ENCODE data around the gene HTR5A.
"Not testable (repeated sequence)": the region's sequence is repeated elsewhere in the genome, so short reads cannot be mapped to it uniquely, and the experiment has no call there.

Gene HTR5A

DNA sequence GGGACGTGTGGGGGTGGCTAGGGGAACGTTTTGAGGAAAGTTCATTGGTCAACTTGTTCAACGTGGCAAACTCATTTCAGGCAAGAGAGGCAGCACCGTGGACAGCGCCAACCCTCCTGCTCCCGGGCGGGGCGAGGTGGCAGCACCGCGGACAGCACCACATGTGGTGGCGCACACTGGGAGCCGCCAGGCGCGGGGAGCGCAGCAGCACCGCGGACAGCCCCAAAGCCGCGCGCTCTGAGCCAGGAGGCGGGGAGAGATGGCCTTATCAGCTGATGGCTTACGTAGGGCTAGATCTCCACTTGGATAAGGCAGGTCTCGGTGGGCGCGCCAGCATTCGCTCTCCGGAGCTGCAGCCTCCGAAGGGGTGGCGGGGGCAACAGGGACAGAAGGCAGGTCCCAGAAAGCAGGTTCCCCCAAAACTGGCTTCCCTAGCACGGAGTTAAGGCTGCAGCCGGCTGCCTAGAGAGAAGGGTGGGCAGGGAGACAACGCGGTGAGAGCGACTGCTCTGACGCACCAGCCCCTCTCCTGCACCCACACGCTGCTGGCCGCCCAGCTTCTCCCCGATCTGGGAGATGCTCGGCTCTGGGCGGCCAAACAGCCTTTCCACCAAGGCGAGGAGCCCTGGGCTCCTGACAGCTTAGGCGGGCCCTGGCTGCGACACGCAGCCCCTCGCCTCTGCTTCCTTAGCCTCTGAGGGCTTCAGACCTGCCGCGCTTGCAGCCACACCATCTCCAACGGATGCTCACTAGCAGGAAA, at the start of gene HTR5A:
TSS of gene HTR5A (plus strand) at position 333 of the 760 bp plus-strand sequence. CDS start 576 bp downstream, outside the sequence.
- Histone ChIP-seq H3K36me3 (ENCODE audit: insufficient read depth, low read length) (no peaks in the 10 kb centered on the region), H3K9ac (ENCODE audit: low read depth, low read length) (peak within 1 kb of the TSS; percentile 38; the same call in 1 of the 2 replicates), H3K9me3 (ENCODE audit: control insufficient read depth, insufficient read depth, low read length) (no peaks in the 10 kb centered on the region)

DNA sequence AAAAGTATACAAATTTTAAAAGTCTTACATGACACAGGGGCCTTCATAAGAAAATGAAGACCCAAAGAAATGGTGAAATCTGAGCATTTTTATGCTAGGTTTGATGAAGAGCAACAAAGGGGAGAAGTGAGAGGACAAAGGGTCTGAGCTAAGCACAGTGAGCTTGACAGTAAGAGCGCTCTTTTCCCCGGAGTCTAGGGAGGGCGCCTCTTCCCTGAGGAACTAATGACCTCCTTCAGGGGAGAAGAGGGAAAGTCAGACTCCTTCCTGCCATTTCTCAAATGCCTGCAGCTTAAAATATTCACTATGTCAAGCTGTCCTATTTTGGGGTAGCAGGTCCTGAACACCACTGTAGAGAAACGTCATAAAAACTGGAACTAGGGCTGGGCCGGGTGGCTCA, 49.1 kb upstream of the HTR5A start:
- Histone ChIP-seq H3K9me3 (ENCODE audit: control insufficient read depth, insufficient read depth, low read length) (no peaks in the 10 kb centered on the region), H3K4me1 (ENCODE audit: insufficient read depth, low read length) (no peaks in the 10 kb centered on the region), H3K36me3 (ENCODE audit: insufficient read depth, low read length) (no peaks in the 10 kb centered on the region), H3K9ac (ENCODE audit: low read depth, low read length) (no peak overlapping the region)

More for the DNA sequence above, at the start of gene HTR5A:
- H3K4me1 ChIP-seq (ENCODE audit: insufficient read depth, low read length): no peaks in the 10 kb centered on the region

GRCh38 chr7:155021699-155022145, 48.4 kb upstream of the HTR5A start:
- Histone ChIP-seq H3K9me3 (ENCODE audit: control insufficient read depth, insufficient read depth, low read length) (0 out of 2 replicates have a peak, but pooled peaks cover 3% of the 10 kb centered on the region), H3K9ac (ENCODE audit: low read depth, low read length) (no peak overlapping the region), H3K36me3 (ENCODE audit: insufficient read depth, low read length) (no peaks in the 10 kb centered on the region), H3K4me1 (ENCODE audit: insufficient read depth, low read length) (no peaks in the 10 kb centered on the region)

- Histone ChIP-seq H3K9me3 (ENCODE audit: control insufficient read depth, insufficient read depth, low read length) (0 out of 2 replicates have a peak, but pooled peaks cover 3% of the 10 kb centered on the region), H3K36me3 (ENCODE audit: insufficient read depth, low read length) (no peaks in the 10 kb centered on the region), H3K4me1 (ENCODE audit: insufficient read depth, low read length) (no peaks in the 10 kb centered on the region; the same call in 1 of the 2 replicates), H3K9ac (ENCODE audit: low read depth, low read length) (no peak overlapping the region)
These were observed 42.2 kb upstream of the HTR5A start for GRCh38 chr7:155027879-155028278.

- Histone ChIP-seq H3K36me3 (ENCODE audit: insufficient read depth, low read length) (no peaks in the 10 kb centered on the region), H3K4me1 (ENCODE audit: insufficient read depth, low read length) (no peaks in the 10 kb centered on the region; the same call in 1 of the 2 replicates), H3K9ac (ENCODE audit: low read depth, low read length) (no peak overlapping the region), H3K9me3 (ENCODE audit: control insufficient read depth, insufficient read depth, low read length) (no peaks in the 10 kb centered on the region)
These were observed 37.1 kb upstream of the HTR5A start for GRCh38 chr7:155032978-155033377.

DNA sequence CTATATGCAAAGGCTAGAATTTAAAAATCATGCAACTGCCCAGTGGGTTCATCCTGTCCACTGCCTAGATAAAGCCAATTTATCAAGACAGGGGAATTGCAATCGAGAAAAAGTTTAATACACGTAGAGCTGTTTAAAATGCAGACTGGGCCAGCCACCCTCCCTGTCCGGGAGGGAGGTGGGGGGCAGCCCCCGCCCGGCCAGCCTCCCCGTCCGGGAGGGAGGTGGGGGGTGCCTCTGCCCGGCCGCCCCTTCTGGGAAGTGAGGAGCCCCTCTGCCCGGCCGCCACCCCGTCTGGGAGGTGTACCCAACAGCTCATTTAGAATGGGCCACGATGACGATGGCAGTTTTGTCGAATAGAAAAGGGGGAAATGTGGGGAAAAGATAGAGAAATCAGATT, 35.6 kb upstream of the HTR5A start:
- H3K9ac ChIP-seq (ENCODE audit: low read depth, low read length); H3K9me3 ChIP-seq (ENCODE audit: control insufficient read depth, insufficient read depth, low read length); H3K36me3 ChIP-seq (ENCODE audit: insufficient read depth, low read length); H3K4me1 ChIP-seq (ENCODE audit: insufficient read depth, low read length): not testable (repeated sequence)

DNA sequence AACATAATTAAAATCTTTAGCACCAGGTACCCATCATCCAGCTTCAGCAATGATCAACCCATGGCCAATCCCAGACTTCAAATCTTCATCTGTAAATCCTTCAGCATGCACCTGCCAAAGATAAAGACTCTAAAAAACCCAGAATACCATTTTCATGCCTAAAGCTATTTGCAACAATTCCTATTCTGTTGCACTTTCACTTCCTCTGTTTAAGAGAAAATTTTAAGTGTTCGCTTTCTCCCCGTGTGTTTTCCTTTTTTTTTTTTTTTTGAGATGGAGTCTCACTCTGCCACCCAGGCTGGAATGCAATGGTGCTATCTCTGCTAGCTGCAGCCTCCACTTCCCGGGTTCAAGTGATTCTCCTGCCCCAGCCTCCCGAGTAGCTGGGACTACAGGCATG, 31.8 kb upstream of the HTR5A start:
- Histone ChIP-seq H3K9me3 (ENCODE audit: control insufficient read depth, insufficient read depth, low read length) (no peaks in the 10 kb centered on the region), H3K36me3 (ENCODE audit: insufficient read depth, low read length) (no peaks in the 10 kb centered on the region), H3K4me1 (ENCODE audit: insufficient read depth, low read length) (no peaks in the 10 kb centered on the region), H3K9ac (ENCODE audit: low read depth, low read length) (no peak overlapping the region)

DNA sequence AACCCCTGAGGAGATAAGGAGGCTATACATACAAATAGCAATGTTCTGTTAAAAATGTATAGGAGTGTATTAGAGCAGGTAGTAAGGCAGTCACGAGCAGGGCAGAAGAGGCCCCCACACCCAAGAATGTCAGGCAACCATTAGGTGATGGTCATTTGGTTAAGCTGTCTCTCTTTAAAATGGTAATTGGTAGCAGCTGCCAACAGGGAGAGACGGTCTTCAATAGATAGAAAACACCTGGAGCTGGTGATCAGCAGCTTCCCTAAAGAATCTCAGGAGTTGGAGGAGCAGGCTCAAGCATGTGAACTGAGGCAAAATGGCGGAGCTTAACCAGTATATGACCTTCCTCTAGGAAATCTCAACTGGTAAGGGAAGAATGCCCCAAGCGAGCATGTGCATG, 26.4 kb upstream of the HTR5A start:
- no peak overlapping the region for H3K9ac ChIP-seq (ENCODE audit: low read depth, low read length)
- H3K4me1 ChIP-seq (ENCODE audit: insufficient read depth, low read length): no peaks in the 10 kb centered on the region
- no peaks in the 10 kb centered on the region for H3K9me3 ChIP-seq (ENCODE audit: control insufficient read depth, insufficient read depth, low read length)
- H3K36me3 ChIP-seq (ENCODE audit: insufficient read depth, low read length): no peaks in the 10 kb centered on the region

DNA sequence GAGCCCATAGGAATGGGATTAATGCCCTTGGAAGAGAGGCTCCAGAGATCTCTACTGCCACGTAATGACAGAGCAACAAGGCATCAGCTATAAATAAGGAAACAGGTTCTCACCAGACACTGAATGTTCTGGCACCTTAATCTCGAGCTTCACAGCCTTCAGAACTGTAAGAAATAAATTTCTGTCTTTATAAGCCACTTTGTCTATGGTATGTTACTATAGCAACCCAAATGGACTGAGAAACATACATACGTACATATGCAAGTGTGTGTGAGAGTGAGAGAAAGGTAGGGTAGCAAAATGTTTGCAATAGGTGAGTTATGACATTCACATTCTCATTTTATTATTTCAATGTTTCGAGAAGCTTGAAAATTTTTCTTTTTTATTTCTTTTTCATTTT, 22.1 kb upstream of the HTR5A start:
- H3K36me3 ChIP-seq (ENCODE audit: insufficient read depth, low read length): no peaks in the 10 kb centered on the region
- no peaks in the 10 kb centered on the region for H3K9me3 ChIP-seq (ENCODE audit: control insufficient read depth, insufficient read depth, low read length)
- H3K9ac ChIP-seq (ENCODE audit: low read depth, low read length): no peak overlapping the region
- H3K4me1 ChIP-seq (ENCODE audit: insufficient read depth, low read length): no peaks in the 10 kb centered on the region

GRCh38 chr7:155051355-155051754, 18.8 kb upstream of the HTR5A start:
- H3K9me3 ChIP-seq (ENCODE audit: control insufficient read depth, insufficient read depth, low read length): no peaks in the 10 kb centered on the region
- no peaks in the 10 kb centered on the region for H3K4me1 ChIP-seq (ENCODE audit: insufficient read depth, low read length)
- H3K36me3 ChIP-seq (ENCODE audit: insufficient read depth, low read length): no peaks in the 10 kb centered on the region
- H3K9ac ChIP-seq (ENCODE audit: low read depth, low read length): no peak overlapping the region

DNA sequence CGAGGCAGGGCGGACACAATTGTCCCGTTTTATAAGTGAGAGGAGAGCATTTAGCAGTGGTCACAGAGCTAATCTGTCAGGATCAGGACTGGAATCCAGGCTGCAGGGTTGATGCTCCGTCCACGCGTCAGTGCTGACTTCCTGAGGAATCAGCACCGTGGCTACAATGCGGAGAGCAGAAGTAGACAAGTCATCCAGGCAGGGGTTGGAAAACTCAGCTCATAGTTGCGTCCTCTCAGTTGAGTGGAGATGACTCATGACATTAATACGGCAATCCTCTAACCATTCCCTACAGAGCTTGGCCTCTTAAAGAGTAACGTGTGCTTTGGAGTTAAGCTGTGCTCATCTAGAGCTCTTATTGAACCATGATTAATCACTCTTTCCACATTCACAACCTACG, 17.1 kb upstream of the HTR5A start:
- no peak overlapping the region for H3K9ac ChIP-seq (ENCODE audit: low read depth, low read length)
- H3K9me3 ChIP-seq (ENCODE audit: control insufficient read depth, insufficient read depth, low read length): no peaks in the 10 kb centered on the region
- H3K4me1 ChIP-seq (ENCODE audit: insufficient read depth, low read length): no peaks in the 10 kb centered on the region
- H3K36me3 ChIP-seq (ENCODE audit: insufficient read depth, low read length): no peaks in the 10 kb centered on the region

GRCh38 chr7:155054761-155055160, 15.4 kb upstream of the HTR5A start:
- Histone ChIP-seq H3K9ac (ENCODE audit: low read depth, low read length) (no peak overlapping the region), H3K4me1 (ENCODE audit: insufficient read depth, low read length) (no peaks in the 10 kb centered on the region), H3K36me3 (ENCODE audit: insufficient read depth, low read length) (no peaks in the 10 kb centered on the region), H3K9me3 (ENCODE audit: control insufficient read depth, insufficient read depth, low read length) (no peaks in the 10 kb centered on the region)

- Histone ChIP-seq H3K36me3 (ENCODE audit: insufficient read depth, low read length) (no peaks in the 10 kb centered on the region), H3K9ac (ENCODE audit: low read depth, low read length) (no peak overlapping the region), H3K4me1 (ENCODE audit: insufficient read depth, low read length) (no peaks in the 10 kb centered on the region), H3K9me3 (ENCODE audit: control insufficient read depth, insufficient read depth, low read length) (no peaks in the 10 kb centered on the region)
These were observed 13.0 kb upstream of the HTR5A start for GRCh38 chr7:155057076-155057475.

- Histone ChIP-seq H3K36me3 (ENCODE audit: insufficient read depth, low read length) (no peaks in the 10 kb centered on the region), H3K9me3 (ENCODE audit: control insufficient read depth, insufficient read depth, low read length) (no peaks in the 10 kb centered on the region), H3K4me1 (ENCODE audit: insufficient read depth, low read length) (no peaks in the 10 kb centered on the region), H3K9ac (ENCODE audit: low read depth, low read length) (no peak overlapping the region)
These were observed 11.2 kb upstream of the HTR5A start for GRCh38 chr7:155058896-155059295.

GRCh38 chr7:155059703-155060102, 10.4 kb upstream of the HTR5A start:
- H3K9me3 ChIP-seq (ENCODE audit: control insufficient read depth, insufficient read depth, low read length): no peaks in the 10 kb centered on the region
- H3K9ac ChIP-seq (ENCODE audit: low read depth, low read length): no peak overlapping the region
- H3K4me1 ChIP-seq (ENCODE audit: insufficient read depth, low read length): no peaks in the 10 kb centered on the region
- no peaks in the 10 kb centered on the region for H3K36me3 ChIP-seq (ENCODE audit: insufficient read depth, low read length)
